SK-N-SH treated with all-trans-retinoic acid at 6 μM for 48 hours (cell line): Measurements from ENCODE around the gene MCEE.

Experiments used
- SNAI2 ChIP-seq: fragments of 250-450 bp; sonication (Bioruptor Pico); IDR thresholded peaks from 2 replicates; pipeline ENCODE4 v1.5.0; 2020; ENCODE audit warnings: mild to moderate bottlenecking, moderate library complexity
- ZFP30 ChIP-seq: fragments of 450-650 bp; formaldehyde crosslinking; IDR thresholded peaks from 2 replicates; pipeline ENCODE4 v1.5.0; 2022; ENCODE audit warnings: mild to moderate bottlenecking, moderate library complexity

DNA sequence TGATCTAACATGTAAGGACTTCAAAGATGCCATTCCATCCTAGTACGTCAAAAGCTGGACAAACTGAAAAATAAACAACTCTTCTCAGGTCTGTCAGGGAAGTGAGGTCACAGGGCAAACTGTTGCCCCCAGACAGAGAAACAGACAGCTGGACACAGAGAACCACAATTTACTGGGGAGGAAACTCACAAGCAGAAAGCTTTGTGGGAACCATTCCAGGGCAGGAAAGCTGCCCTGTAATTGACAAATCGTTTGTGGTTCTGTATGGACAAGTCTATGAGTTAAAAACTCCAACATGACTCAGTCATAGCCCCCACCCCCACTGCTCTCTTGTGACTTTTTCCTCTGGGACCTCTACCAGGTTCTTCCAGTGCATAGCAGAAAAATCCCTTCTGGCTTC is 28.4 kb downstream of the MCEE start:
- TF ChIP-seq SNAI2 (CRISPR knock-in tag) (no peak), ZFP30 (CRISPR knock-in tag) (no peak)
